CD4-positive, alpha-beta T cell (primary cell): ENCODE results near the gene FAXDC2. TPM values are rescaled to one million over a fixed set of nuclear protein-coding genes. Genes with fewer than 3 reads are reported as not detected.
A peak's percentile ranks its signal among the peaks of the same experiment; 100 is the strongest.

ENCODE experiments used
- ATAC-seq: fragments of 200-7000 bp; cut with Tn5 transposase; one replicate; pipeline ENCODE4 v1.10.0; 2022; ENCODE audit warnings: mild to moderate bottlenecking; ENCODE audit not compliant: poor library complexity
- CTCF ChIA-PET: fragments of 350-600 bp; sonication (Branson Sonifier 250); formaldehyde crosslinking; loops from one replicate; lab custom pipeline; 2021; ENCODE audit warnings: antibody characterized with exemption, inconsistent platforms; lab: Charles Lee
- POLR2A ChIA-PET: fragments of 350-600 bp; sonication (Branson Sonifier 250); formaldehyde crosslinking; loops from one replicate; lab custom pipeline; 2021; ENCODE audit warnings: antibody characterized with exemption, inconsistent platforms; lab: Charles Lee
- DNase-seq, 14 experiments: peaks; one replicate each; pipeline ENCODE4 v3.0.0-alpha.2; 2013 to 2020; ENCODE audit warnings: mixed read lengths in 2 of 14
- H3K27ac ChIP-seq, 2 donors: one replicate each; pipeline versions ENCODE4 v1.5.1 to v1.7.0; 2013; ENCODE audit warnings: low read length in 2 of 2, low read depth in 1 of 2, mild to moderate bottlenecking in 1 of 2
- H3K27me3 ChIP-seq, 2 experiments: 1 replicate in 1 of 2; 2 replicates in 1 of 2; pipeline versions ENCODE4 v1.6.1 to v1.7.0; 2013; ENCODE audit warnings: low read length in 2 of 2, control low read depth in 1 of 2, mild to moderate bottlenecking in 1 of 2, moderate library complexity in 1 of 2; ENCODE audit not compliant: insufficient read depth in 2 of 2, control insufficient read depth in 1 of 2
- H3K36me3 ChIP-seq: one replicate; pipeline ENCODE4 v1.6.1; 2013; ENCODE audit warnings: low read length, control low read depth; ENCODE audit not compliant: insufficient read depth
- H3K4me1 ChIP-seq: one replicate; pipeline ENCODE4 v1.6.1; 2013; ENCODE audit warnings: low read length, control low read depth; ENCODE audit not compliant: insufficient read depth
- H3K4me3 ChIP-seq: one replicate; pipeline ENCODE4 v1.5.1; 2013; ENCODE audit warnings: mild to moderate bottlenecking, low read length, moderate library complexity
- H3K9me3 ChIP-seq, 2 experiments: 1 replicate in 1 of 2; 2 replicates in 1 of 2; pipeline versions ENCODE4 v1.6.1 to v1.7.0; 2013; ENCODE audit warnings: low read length in 2 of 2, mild to moderate bottlenecking in 2 of 2, control low read depth in 1 of 2, moderate library complexity in 1 of 2; ENCODE audit not compliant: control insufficient read depth in 1 of 2, insufficient read depth in 1 of 2
- H3K27ac Mint-ChIP-seq: one replicate; pipeline ENCODE4 v1.8.0; 2020; ENCODE audit warnings: mixed read lengths
- H3K27me3 Mint-ChIP-seq: one replicate; pipeline ENCODE4 v1.8.0; 2021; ENCODE audit warnings: mixed read lengths
- H3K36me3 Mint-ChIP-seq: one replicate; pipeline ENCODE4 v1.8.0; 2021; ENCODE audit warnings: low read depth, mixed read lengths
- H3K4me1 Mint-ChIP-seq: one replicate; pipeline ENCODE4 v1.8.0; 2021; ENCODE audit warnings: low read depth, mixed read lengths
- H3K4me3 Mint-ChIP-seq: one replicate; pipeline ENCODE4 v1.8.0; 2020; ENCODE audit warnings: mild to moderate bottlenecking, mixed read lengths
- H3K9me3 Mint-ChIP-seq: one replicate; pipeline ENCODE4 v1.8.0; 2020; ENCODE audit warnings: mixed read lengths
- CTCF ChIP-seq: fragments of 200-600 bp; IDR thresholded peaks from one replicate; pipeline ENCODE4 v1.8.0; 2022; ENCODE audit warnings: antibody characterized with exemption, mild to moderate bottlenecking
- intact Hi-C, 2 experiments: fragments of 100-400 bp; cut with DNase I in 1 of 2; cut with micrococcal nuclease in 1 of 2; formaldehyde crosslinking; loops; one replicate each; pipeline versions ENCODE4 v1.15.1 to v1.9.0; 2023 to 2025; cut with DNase I, micrococcal nuclease
- total RNA-seq, 174 experiments: library from RNA in 2 of 174; stranded (reverse) in 2 of 174; gene quantifications; one replicate each; pipeline ENCODE4 v1.2.3 and lab custom pipeline; 2021 to 2026

The FAXDC2 gene
- total RNA-seq, 2 experiments from 2014 or later = not detected

DNA sequence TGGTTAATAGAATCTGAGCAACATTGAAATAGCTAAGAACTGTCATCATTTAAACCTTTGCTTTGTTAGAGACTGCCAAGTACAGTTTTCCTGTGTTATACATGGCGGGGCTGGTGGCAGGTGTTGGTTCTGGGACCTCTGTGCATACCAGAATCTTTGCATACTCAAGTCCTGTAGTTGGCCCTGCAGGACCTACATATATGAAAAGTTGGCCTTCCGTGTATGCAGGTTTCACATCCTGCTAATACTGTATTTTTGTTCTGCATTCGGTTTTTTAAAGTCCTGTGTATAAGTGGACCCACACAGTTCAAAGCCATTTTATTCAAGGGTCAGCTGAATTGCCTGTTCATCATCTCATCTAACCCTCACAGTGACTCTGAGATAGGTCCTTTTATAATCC lies 58.9 kb downstream of the FAXDC2 start:
- no peak for TF ChIP-seq CTCF
- no peak overlapping the region for H3K4me3 ChIP-seq
- H3K36me3 Mint-ChIP-seq = peaks cover 78% of the 10 kb centered on the region
- peak overlapping the region; percentile 25 for H3K27ac Mint-ChIP-seq
- intact Hi-C loops = loop anchor here in 1 of 2 experiments (5.0 kb wide), 1 partner anchor 34 kb away; the partner anchor contains the start of gene LARP1
- H3K4me1 ChIP-seq = peaks cover 20% of the 10 kb centered on the region
- DNase-seq (no peak), ATAC-seq (no peak)
- H3K27me3 ChIP-seq = no peaks in the 10 kb centered on the region
- CTCF ChIA-PET = no interaction called here
- no peak overlapping the region for H3K27ac ChIP-seq
- no peaks in the 10 kb centered on the region for H3K27me3 Mint-ChIP-seq
- H3K9me3 ChIP-seq = no peaks in the 10 kb centered on the region
- peaks cover 22% of the 10 kb centered on the region for H3K4me1 Mint-ChIP-seq
- H3K4me3 Mint-ChIP-seq = no peak overlapping the region
- peaks cover 63% of the 10 kb centered on the region for H3K36me3 ChIP-seq
- POLR2A ChIA-PET = no interaction called here
- no peaks in the 10 kb centered on the region for H3K9me3 Mint-ChIP-seq

DNA sequence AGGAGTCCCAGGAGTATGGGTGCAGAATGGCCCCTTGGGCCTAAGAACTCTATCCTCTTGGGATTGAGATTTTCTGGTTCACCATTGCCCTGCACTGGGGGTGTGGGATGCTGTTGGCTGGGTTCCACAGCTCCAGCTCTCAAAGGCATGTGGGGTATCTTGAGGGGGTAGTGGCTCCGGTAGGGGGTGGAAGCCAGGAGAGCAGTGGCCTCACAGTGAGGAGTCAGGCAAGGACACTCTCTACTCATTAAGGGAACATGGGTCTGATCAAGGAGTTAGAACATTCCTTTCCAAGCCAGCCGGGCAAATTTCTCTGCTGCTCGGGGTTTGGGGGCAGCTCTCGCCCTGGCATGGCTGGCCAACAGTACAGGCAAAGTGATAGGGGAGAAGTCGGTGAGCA lies 62.2 kb downstream of the FAXDC2 start:
- no peak overlapping the region for H3K4me3 ChIP-seq
- Mint-ChIP-seq H3K36me3 (peaks cover 49% of the 10 kb centered on the region), H3K9me3 (no peaks in the 10 kb centered on the region), H3K4me3 (peak overlapping the region; percentile 8), H3K27ac (peak overlapping the region; percentile 87), H3K4me1 (peaks cover 54% of the 10 kb centered on the region), H3K27me3 (no peaks in the 10 kb centered on the region)
- H3K36me3 ChIP-seq = peaks cover 35% of the 10 kb centered on the region
- TF ChIP-seq CTCF = no peak
- H3K27me3 ChIP-seq = no peaks in the 10 kb centered on the region
- CTCF ChIA-PET = no interaction called here
- POLR2A ChIA-PET = interaction anchor here (0.7 kb wide), 1 partner anchor 12 kb away, joined by 3 read pairs; no protein-coding TSS in a partner anchor
- H3K9me3 ChIP-seq = no peaks in the 10 kb centered on the region
- no peak for DNase-seq
- H3K4me1 ChIP-seq = peaks cover 50% of the 10 kb centered on the region
- H3K27ac ChIP-seq = peak overlapping the region; percentile 24 to 55
- intact Hi-C loops = no loop called here
- no peak for ATAC-seq

GRCh38 chr5:154786414-154786813 lies 64.0 kb downstream of the FAXDC2 start:
- Histone ChIP-seq H3K4me3 (no peak overlapping the region), H3K4me1 (peaks cover 66% of the 10 kb centered on the region), H3K27ac (no peak overlapping the region), H3K27me3 (no peaks in the 10 kb centered on the region), H3K9me3 (no peaks in the 10 kb centered on the region), H3K36me3 (peaks cover 17% of the 10 kb centered on the region)
- no peaks in the 10 kb centered on the region for H3K9me3 Mint-ChIP-seq
- CTCF ChIA-PET = no interaction called here
- H3K36me3 Mint-ChIP-seq = peaks cover 32% of the 10 kb centered on the region
- intact Hi-C loops = no loop called here
- H3K27me3 Mint-ChIP-seq = no peaks in the 10 kb centered on the region
- TF ChIP-seq CTCF = no peak
- H3K4me3 Mint-ChIP-seq = no peak overlapping the region
- no peak for ATAC-seq
- no peak for DNase-seq
- peak overlapping the region; percentile 87 for H3K27ac Mint-ChIP-seq
- peaks cover 71% of the 10 kb centered on the region for H3K4me1 Mint-ChIP-seq
- POLR2A ChIA-PET = interaction anchor here (0.5 kb wide), 1 partner anchor 119 kb away, joined by 4 read pairs; no protein-coding TSS in a partner anchor
